GM10248 (cell line): ENCODE data around the gene PRL.
A peak's percentile ranks its signal among the peaks of the same experiment; 100 is the strongest.

ENCODE experiments used
- CTCF ChIA-PET: fragments of 300-600 bp; sonication (Branson Sonifier 250); formaldehyde crosslinking; extraction: SDS; loops from one replicate; lab custom pipeline; 2021; ENCODE audit warnings: antibody characterized with exemption; lab: Yijun Ruan, JAX
- POLR2A ChIA-PET: fragments of 350-650 bp; sonication (Branson Sonifier 250); formaldehyde crosslinking; extraction: SDS; loops from one replicate; lab custom pipeline; 2020; ENCODE audit warnings: antibody characterized with exemption; lab: Yijun Ruan, JAX
- DNase-seq: peaks from one replicate; pipeline ENCODE4 v3.0.0; 2012; ENCODE audit errors: extremely low spot score
- TF ChIP-seq, protein P1 (sequence below): IDR thresholded peaks from 2 replicates; pipeline ENCODE4 v1.5.1; 2012; ENCODE audit warnings: mild to moderate bottlenecking, low read depth; ENCODE audit errors: extremely low read depth, missing control alignments, control extremely low read depth

Gene PRL

DNA sequence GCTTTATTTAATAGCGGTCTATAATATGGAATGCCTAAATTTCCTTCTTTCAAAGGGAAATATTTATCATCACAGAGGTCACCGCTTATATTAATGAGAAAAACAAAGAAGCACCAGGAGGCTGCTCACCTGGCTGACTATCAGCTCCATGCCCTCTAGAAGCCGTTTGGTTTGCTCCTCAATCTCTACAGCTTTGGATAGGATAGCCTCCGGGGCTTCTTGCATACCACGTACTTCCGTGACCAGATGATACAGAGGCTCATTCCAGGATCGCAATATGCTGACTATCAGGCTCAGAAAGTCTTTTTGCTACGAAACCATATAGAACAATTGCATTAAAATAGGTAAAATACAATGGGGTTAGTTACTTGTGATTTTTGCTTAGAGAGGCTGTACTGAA is 6.8 kb downstream of the PRL start:
- POLR2A ChIA-PET, result no interaction called here
- CTCF ChIA-PET, result no interaction called here
- TF ChIP-seq, protein P1, sequence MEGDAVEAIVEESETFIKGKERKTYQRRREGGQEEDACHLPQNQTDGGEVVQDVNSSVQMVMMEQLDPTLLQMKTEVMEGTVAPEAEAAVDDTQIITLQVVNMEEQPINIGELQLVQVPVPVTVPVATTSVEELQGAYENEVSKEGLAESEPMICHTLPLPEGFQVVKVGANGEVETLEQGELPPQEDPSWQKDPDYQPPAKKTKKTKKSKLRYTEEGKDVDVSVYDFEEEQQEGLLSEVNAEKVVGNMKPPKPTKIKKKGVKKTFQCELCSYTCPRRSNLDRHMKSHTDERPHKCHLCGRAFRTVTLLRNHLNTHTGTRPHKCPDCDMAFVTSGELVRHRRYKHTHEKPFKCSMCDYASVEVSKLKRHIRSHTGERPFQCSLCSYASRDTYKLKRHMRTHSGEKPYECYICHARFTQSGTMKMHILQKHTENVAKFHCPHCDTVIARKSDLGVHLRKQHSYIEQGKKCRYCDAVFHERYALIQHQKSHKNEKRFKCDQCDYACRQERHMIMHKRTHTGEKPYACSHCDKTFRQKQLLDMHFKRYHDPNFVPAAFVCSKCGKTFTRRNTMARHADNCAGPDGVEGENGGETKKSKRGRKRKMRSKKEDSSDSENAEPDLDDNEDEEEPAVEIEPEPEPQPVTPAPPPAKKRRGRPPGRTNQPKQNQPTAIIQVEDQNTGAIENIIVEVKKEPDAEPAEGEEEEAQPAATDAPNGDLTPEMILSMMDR, result no peak
- no peak for DNase-seq

DNA sequence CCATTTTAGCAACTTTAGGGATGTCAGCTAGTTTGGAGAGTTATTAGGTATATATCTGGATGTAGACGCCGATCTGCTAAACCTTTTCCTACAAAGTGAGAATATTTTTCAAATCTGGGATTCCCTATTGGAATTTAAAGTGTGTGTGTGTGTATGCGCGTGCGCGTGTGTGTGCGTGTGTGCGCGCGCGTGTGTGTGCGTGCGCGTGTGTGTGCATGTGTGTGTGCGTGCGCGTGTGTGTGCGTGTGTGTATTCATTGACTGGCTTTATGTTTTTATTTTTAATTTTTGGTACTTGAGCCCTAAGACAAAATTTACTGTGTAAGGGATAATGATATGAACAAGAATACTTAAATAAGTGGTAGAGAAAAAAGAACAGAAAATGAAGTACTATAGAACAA is 8.1 kb downstream of the PRL start:
- POLR2A ChIA-PET, result no interaction called here

DNA sequence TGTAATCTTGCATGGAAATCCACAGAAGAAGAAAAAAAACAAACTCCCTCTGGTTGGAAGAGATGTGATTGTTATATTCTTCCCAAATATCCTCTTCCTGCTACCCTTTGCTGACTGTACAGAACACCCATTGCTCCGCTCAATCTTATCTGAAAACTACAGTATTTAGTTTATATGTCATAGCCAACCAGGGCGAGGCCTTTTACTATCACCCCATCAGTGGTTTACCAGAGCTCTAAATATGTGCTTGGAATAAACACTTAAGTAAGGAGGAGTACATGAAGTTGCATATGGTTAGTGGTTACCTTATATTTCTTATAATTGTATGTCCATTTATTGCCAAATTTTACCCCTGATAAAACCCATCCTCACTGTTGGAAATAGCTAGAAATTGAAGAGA is 12.2 kb downstream of the PRL start:
- POLR2A ChIA-PET, result no interaction called here
- DNase-seq, result no peak
- CTCF ChIA-PET, result interaction anchor here (1.4 kb wide), 1 partner anchor 18 kb away, joined by 3 read pairs; no protein-coding TSS in a partner anchor
- TF ChIP-seq, protein P1, result no peak

More for the DNA sequence above, 8.1 kb downstream of the PRL start:
- DNase-seq, result no peak
- CTCF ChIA-PET, result interaction anchor here (0.9 kb wide), 1 partner anchor 16 kb away, joined by 3 read pairs; no protein-coding TSS in a partner anchor
- TF ChIP-seq, protein P1, result no peak

DNA sequence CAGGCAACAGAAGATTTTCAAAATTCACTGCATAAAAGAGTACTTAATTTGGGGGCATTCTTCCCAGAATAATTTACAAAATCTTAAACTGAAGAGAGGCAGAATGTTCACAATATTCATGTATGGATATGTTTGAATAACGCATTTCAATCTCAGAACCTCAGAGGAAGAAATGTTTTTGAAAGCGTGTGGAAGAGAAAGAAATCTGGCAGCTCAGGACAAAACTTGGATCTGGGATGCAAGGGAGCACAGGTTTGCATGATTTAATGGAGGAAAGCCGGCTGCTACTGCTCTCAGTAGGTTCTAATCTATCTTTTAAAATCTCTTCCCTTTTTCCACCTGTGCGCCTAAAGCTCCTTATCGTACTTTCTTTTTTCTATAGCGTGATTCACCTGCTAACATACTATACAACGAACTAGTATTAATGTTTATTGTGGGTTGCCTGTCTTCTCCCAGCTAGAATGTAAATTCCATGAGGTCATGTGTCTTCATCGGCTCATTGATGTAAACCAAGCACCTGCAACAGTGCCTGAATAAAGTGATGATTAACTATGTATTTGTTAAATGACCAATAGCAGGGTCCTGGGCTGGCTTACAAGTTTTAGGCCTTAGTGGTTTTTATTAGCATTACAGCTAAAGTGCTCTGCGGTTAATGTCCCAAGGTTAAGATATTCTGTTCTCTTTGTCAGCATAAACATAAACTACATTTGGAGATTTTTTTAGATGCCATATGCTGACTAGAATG is 15.3 kb downstream of the PRL start:
- POLR2A ChIA-PET, result no interaction called here
- TF ChIP-seq, protein P1, result no peak
- CTCF ChIA-PET, result interaction anchor here (1.7 kb wide), 1 partner anchor 12 kb away, joined by 3 read pairs; no protein-coding TSS in a partner anchor
- no peak for DNase-seq

DNA sequence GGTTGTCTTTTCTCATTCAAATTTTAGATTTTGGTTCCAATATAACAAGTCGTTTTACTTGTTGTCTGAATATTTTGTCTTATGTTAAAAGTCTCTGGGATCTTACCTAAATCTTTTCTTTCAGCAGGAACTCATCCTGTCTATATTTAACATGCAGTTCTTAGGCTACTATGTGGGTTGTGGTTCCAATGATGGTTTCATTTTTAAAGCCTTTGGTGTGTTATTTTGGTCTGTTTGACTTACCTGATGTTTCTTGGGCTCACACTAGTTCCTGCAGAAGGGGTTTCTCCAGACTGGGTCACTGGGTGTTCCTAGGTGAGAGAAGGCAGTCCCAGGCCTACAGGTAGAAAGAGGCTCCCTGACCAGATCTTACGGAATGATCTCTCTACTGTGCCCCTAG is 17.4 kb downstream of the PRL start:
- TF ChIP-seq, protein P1, result no peak
- POLR2A ChIA-PET, result no interaction called here
- CTCF ChIA-PET, result no interaction called here
- DNase-seq, result no peak

DNA sequence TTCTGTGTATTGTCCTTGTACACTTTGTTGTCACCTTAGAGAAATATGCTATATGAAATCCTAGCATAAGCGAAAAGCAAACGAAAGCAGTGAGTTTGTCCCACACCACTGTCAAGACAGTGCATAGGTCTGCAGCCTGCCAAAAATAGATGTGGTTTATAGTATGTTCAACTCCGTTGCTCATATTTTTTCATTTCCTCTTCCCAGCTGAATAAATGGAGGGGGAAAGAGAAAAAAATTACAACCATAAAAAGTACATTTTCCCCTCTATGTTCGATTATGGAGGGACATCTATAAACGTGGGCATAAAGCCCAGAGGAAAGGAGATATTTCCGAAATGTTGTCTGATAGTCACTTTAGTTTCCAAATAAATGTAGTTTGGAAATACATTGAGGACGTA is 25.8 kb downstream of the PRL start:
- CTCF ChIA-PET, result interaction anchor here (1.2 kb wide), 1 partner anchor 84 kb away, joined by 3 read pairs; no protein-coding TSS in a partner anchor
- POLR2A ChIA-PET, result no interaction called here
- DNase-seq, result peak; percentile 36
- TF ChIP-seq, protein P1, result no peak

DNA sequence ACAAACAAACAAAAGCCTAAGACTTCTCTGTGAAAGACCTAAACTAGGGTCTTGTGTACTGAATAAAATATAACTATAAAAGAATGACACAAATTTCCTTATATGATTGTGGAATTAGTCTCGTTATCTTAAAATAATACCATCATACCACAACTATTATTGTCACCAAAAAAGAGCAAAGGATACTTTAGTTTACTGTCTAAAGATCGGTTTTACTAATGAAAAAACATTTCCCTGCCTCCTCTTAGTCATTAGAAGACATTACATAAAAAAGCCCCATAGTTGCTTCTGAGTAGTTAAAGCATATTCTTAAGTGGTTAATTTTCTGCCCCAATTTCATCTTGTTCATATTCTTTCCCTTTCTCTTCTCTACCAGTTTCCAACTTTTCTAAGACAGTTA is 33.1 kb downstream of the PRL start:
- ChIA-PET POLR2A (no interaction called here), CTCF (no interaction called here)
- TF ChIP-seq, protein P1, result no peak
- DNase-seq, result no peak
